NCI-H2227 (cell line): Measurements from ENCODE around the gene PSG2.
"Not testable (repeated sequence)": the region's sequence is repeated elsewhere in the genome, so short reads cannot be mapped to it uniquely, and the experiment has no call there.

Source experiments
- DNase-seq: peaks from one replicate; lab custom pipeline; 2025; ENCODE audit not compliant: unreplicated experiment; lab: John Stamatoyannopoulos, UW

PSG2 gene

GRCh38 chr19:43078311-43078710, 4.2 kb downstream of the PSG2 start:
- DNase-seq, result no peak

DNA sequence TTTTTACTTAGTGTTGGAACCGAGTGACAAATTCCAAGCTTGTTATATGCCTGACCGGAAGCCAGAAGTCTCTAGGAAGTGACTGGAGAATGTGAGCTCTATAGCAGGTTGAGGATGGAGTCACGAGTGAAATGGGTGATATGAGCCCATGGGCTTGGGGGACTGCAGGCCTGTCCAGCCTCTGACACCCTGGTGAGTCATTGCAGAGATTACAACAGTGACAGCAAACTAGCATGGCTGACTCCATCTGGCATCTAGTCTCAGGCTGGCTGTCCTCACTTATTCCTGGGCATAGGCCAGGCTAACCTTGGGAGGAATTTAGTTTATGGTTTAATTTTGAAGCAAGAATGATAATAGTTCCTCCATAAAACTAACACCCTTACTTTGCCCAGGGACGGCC, 4.6 kb downstream of the PSG2 start:
- DNase-seq, result not testable (repeated sequence)

GRCh38 chr19:43062418-43062817, 20.1 kb downstream of the PSG2 start:
- not testable (repeated sequence) for DNase-seq

DNA sequence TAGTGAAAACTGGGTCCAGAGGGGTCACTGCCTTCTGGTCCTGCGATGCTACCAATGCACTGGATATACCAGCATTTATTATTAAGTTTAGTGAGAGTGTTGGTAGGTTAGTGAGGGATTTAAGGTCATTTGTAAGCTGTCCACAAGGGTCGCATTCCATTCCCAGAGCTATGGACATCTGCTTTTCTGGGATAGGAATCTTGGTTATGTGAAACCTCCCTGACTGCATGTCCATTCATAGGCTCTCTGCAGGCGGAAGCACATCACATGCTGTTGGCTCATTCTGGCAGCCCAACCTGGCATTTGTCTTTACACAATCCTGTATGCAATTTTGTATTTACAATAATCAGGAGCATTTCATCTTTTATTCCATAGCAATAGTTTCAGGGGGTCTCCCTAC, 21.2 kb downstream of the PSG2 start:
- not testable (repeated sequence) for DNase-seq

- DNase-seq, result not testable (repeated sequence)
Observed at GRCh38 chr19:43060254-43060653, 22.2 kb downstream of the PSG2 start.

- not testable (repeated sequence) for DNase-seq
Observed at GRCh38 chr19:43059482-43059881, 23.0 kb downstream of the PSG2 start.

GRCh38 chr19:43058440-43058839, 24.1 kb downstream of the PSG2 start:
- not testable (repeated sequence) for DNase-seq

- not testable (repeated sequence) for DNase-seq
Observed at GRCh38 chr19:43047966-43048365, 34.5 kb downstream of the PSG2 start.

DNA sequence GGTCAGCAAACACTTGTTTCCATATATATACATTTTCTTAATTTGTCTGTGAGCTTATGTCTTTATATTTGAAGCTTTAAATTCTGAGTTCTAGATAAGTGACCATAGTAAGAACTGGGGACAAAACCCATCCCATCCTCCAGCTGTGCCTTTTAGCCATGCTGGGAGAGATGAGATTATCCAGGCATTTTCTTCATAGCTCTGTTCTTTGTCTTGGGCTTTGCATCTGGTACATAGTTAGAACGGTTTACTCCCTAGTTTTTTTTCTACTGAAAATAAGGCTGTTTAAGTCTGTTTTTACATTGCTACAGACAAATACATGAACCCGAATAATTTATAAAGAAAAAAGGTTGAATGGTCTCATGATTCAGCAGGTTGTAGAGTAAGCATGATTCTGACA, 35.9 kb downstream of the PSG2 start:
- not testable (repeated sequence) for DNase-seq

GRCh38 chr19:43043492-43044180, 38.9 kb downstream of the PSG2 start:
- DNase-seq, result not testable (repeated sequence)

GRCh38 chr19:43031645-43032044, 50.9 kb downstream of the PSG2 start:
- not testable (repeated sequence) for DNase-seq

GRCh38 chr19:43028866-43029265, 53.6 kb downstream of the PSG2 start:
- no peak for DNase-seq

GRCh38 chr19:43027985-43028384, 54.5 kb downstream of the PSG2 start:
- not testable (repeated sequence) for DNase-seq

DNA sequence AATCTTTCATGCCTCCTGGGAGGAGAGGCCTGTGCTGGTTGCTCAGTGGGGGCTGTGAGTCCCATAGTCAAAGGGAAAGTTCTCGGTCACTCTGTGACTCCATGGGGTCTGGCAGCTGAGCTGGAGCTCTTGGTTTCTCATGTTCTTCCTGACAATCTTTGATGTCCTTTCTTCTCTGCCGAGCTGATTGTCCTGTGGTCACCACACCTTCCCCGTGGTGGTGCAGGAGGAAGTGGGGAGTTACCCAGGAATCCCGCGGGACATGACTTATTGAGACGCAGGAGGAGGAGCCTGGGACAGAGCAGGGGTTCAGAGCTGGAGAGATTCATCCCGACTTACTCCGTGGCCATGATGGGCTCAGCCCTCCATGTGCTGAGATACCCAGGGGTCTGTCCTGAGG, 55.4 kb downstream of the PSG2 start:
- DNase-seq, result not testable (repeated sequence)

GRCh38 chr19:43026369-43026768, 56.1 kb downstream of the PSG2 start, which contains the start of gene PSG11:
PSG11 (minus strand) TSS chr19:43026469; CDS start chr19:43026372, 97 bp downstream.
- DNase-seq, result not testable (repeated sequence)

DNA sequence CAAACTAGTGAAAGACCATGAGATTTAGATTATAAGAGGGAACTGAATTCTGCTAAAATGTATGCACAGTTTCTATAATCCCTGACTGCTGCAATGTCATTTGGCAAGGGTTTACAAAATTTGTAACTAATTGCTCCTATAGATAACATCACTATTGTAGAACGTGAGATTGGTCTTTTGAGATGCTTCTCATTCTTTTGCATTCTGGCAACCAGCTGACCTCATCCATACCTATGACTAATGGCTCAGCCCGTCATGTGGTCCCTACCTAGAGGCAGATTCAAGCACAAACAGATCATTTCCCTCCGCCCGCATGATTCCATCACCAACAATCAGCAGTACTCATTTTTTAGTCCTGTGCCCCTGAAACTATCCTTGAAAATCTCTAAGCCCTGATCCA, 60.4 kb downstream of the PSG2 start:
- not testable (repeated sequence) for DNase-seq

DNA sequence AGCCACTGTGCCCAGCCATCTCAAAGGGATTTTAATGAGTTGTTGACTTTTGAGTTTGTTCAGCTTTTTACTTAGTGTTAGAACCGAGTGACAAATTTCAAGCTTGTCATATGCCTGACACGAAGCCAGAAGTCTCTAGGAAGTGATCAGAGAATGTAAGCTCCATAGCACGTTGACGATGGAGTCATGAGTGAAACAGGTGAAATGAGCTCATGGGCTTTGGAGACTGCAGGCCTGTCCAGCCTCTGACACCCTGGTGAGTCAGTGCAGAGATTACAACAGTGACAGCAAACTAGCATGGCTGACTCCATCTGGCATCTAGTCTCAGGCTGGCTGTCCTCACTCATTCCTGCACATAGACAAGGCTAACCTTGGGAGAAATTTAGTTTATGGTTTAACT, 60.9 kb downstream of the PSG2 start:
- DNase-seq, result not testable (repeated sequence)

GRCh38 chr19:43019588-43019987, 62.9 kb downstream of the PSG2 start:
- not testable (repeated sequence) for DNase-seq
